HG03064 (cell line): ENCODE results near the gene UBE2G2.

Experiments used
- ATAC-seq: cut with Tn5 transposase; IDR thresholded peaks from one replicate; pipeline ENCODE4 v1.9.1; 2021; ENCODE audit warnings: low read depth; ENCODE audit not compliant: unreplicated experiment

Gene UBE2G2

GRCh38 chr21:44753357-44753756 is 48.3 kb downstream of the UBE2G2 start:
- no peak for ATAC-seq

- ATAC-seq = no peak
Measured at GRCh38 chr21:44752671-44753235, 48.9 kb downstream of the UBE2G2 start.

- ATAC-seq = no peak
Measured at GRCh38 chr21:44751799-44752636, 49.6 kb downstream of the UBE2G2 start.

- ATAC-seq = no peak
Measured at GRCh38 chr21:44751186-44751798, 50.3 kb downstream of the UBE2G2 start.

GRCh38 chr21:44750675-44751025 is 51.0 kb downstream of the UBE2G2 start:
- no peak for ATAC-seq

- no peak for ATAC-seq
Measured at GRCh38 chr21:44749759-44750674, 51.6 kb downstream of the UBE2G2 start.

GRCh38 chr21:44749116-44749758 is 52.4 kb downstream of the UBE2G2 start:
- ATAC-seq = no peak

- no peak for ATAC-seq
Measured at GRCh38 chr21:44748621-44749020, 53.0 kb downstream of the UBE2G2 start.

GRCh38 chr21:44742418-44743153 is 59.0 kb downstream of the UBE2G2 start:
- ATAC-seq = no peak

GRCh38 chr21:44741921-44742320 is 59.7 kb downstream of the UBE2G2 start:
- ATAC-seq = no peak

GRCh38 chr21:44740742-44741141 is 60.9 kb downstream of the UBE2G2 start:
- ATAC-seq = no peak

- no peak for ATAC-seq
Measured at GRCh38 chr21:44739316-44739715, 62.3 kb downstream of the UBE2G2 start.

GRCh38 chr21:44738621-44739020 is 63.0 kb downstream of the UBE2G2 start:
- no peak for ATAC-seq

- no peak for ATAC-seq
Measured at GRCh38 chr21:44737706-44738354, 63.8 kb downstream of the UBE2G2 start.

- ATAC-seq = no peak
Measured at GRCh38 chr21:44736291-44737004, 65.2 kb downstream of the UBE2G2 start.

- no peak for ATAC-seq
Measured at GRCh38 chr21:44735821-44736220, 65.8 kb downstream of the UBE2G2 start.

GRCh38 chr21:44734841-44735240 is 66.8 kb downstream of the UBE2G2 start:
- ATAC-seq = no peak

- no peak for ATAC-seq
Measured at GRCh38 chr21:44734026-44734745, 67.4 kb downstream of the UBE2G2 start.
